ENCODE measurements around the gene APOO. TPM values are rescaled to one million over a fixed set of nuclear protein-coding genes. Genes with fewer than 3 reads are reported as not detected.

Gene APOO
- total RNA-seq, 1 donor from 2014 or later: 81.0 TPM

DNA sequence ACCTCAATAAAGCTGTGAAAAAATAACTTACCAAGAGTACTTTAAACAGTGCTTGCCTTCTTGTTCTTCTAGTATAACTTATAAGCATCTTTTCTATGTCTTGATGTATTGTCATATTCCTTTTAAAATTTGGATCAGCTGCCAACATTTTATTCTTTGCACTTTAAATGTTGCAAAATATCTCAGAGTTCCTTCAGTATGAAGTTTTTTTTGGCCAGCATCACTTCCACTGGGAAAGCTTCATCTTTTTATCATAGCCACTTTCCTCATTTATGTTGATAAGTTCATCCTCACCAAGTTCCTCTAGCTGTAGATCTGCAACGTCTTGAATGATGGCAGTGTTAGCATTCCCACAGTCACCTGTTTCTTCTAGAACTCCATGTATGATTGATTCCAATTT is 24.3 kb upstream of the APOO start:
- Histone ChIP-seq H3K27me3 (no peaks in the 10 kb centered on the region), H3K9ac (no peak overlapping the region), H3K36me3 (no peaks in the 10 kb centered on the region), H3K79me2 (ENCODE audit: low read depth) (no peaks in the 10 kb centered on the region), H3K27ac (no peak overlapping the region), H4K20me1 (ENCODE audit: low read depth) (no peaks in the 10 kb centered on the region), H3K4me3 (no peak overlapping the region), H3K4me2 (no peak overlapping the region), H3K4me1 (no peaks in the 10 kb centered on the region), H2AFZ (replicated peaks) (no peak overlapping the region), H3F3A (ENCODE audit: low read depth) (no peaks in the 10 kb centered on the region), H3K9me3 (ENCODE audit: low read depth) (no peaks in the 10 kb centered on the region)
- no peak overlapping the region for H3K4me3 Mint-ChIP-seq
- no peak for DNase-seq (ENCODE audit: low spot score)
- H3K27ac Mint-ChIP-seq: no peak overlapping the region
- H3K36me3 Mint-ChIP-seq: no peaks in the 10 kb centered on the region
- H3K9me3 Mint-ChIP-seq: no peaks in the 10 kb centered on the region
- TF ChIP-seq, protein P1, sequence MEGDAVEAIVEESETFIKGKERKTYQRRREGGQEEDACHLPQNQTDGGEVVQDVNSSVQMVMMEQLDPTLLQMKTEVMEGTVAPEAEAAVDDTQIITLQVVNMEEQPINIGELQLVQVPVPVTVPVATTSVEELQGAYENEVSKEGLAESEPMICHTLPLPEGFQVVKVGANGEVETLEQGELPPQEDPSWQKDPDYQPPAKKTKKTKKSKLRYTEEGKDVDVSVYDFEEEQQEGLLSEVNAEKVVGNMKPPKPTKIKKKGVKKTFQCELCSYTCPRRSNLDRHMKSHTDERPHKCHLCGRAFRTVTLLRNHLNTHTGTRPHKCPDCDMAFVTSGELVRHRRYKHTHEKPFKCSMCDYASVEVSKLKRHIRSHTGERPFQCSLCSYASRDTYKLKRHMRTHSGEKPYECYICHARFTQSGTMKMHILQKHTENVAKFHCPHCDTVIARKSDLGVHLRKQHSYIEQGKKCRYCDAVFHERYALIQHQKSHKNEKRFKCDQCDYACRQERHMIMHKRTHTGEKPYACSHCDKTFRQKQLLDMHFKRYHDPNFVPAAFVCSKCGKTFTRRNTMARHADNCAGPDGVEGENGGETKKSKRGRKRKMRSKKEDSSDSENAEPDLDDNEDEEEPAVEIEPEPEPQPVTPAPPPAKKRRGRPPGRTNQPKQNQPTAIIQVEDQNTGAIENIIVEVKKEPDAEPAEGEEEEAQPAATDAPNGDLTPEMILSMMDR (IDR thresholded peaks at IDR 0.05): no peak
- no peak for TF ChIP-seq EZH2 (IDR thresholded peaks at IDR 0.05)
- peaks cover 5% of the 10 kb centered on the region for H3K27me3 Mint-ChIP-seq (ENCODE audit: insufficient read depth, low read depth)
- H3K4me1 Mint-ChIP-seq: peaks cover 3% of the 10 kb centered on the region

DNA sequence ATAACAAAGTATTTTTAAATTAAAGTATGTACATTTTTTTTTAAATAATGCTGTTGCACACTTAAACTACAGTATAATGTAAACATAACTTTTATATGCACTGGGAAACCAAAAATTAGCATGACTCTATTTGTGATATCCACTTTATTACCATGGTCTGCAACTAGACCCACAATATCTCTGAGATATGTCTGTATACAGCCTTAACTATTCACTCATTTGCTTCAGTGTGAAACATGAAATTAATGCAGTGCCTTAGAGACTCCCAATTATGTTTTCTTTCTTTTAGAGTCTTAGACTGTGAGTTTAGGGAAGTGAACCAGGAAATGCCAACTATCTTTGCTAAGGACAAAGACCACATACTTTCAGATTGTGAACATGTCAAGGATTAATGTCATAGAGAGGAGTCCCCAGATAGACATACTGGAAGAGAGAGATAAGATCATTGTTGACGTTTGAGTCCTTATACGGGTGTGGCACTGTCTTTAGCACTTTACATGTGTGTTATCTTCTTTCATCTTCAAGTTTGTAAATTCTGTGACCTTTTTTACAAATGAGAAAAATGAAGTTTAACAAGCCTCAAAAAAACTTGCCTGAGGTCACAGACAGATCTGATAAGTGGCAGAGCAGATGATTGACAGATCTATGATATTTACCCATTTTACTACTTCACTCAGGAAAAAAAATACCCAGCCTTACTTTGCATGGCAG is 23.3 kb upstream of the APOO start:
- peaks cover 5% of the 10 kb centered on the region for H3K27me3 Mint-ChIP-seq (ENCODE audit: insufficient read depth, low read depth)
- no peak for TF ChIP-seq EZH2phosphoT487 (IDR thresholded peaks at IDR 0.05)
- TF ChIP-seq EZH2 (IDR thresholded peaks at IDR 0.05): no peak
- TF ChIP-seq, protein P1 (IDR thresholded peaks at IDR 0.05): no peak
- DNase-seq (ENCODE audit: low spot score): no peak
- H2AFZ ChIP-seq (replicated peaks): no peak overlapping the region
- no peaks in the 10 kb centered on the region for H3K4me1 ChIP-seq
- no peaks in the 10 kb centered on the region for H3K36me3 Mint-ChIP-seq
- no peak overlapping the region for H3K9ac ChIP-seq
- no peaks in the 10 kb centered on the region for H3F3A ChIP-seq (ENCODE audit: low read depth)
- H3K79me2 ChIP-seq (ENCODE audit: low read depth): no peaks in the 10 kb centered on the region
- H3K27me3 ChIP-seq: no peaks in the 10 kb centered on the region
- H3K4me2 ChIP-seq: no peak overlapping the region
- no peak overlapping the region for H3K4me3 ChIP-seq
- no peaks in the 10 kb centered on the region for H4K20me1 ChIP-seq (ENCODE audit: low read depth)
- no peak overlapping the region for H3K4me3 Mint-ChIP-seq
- no peaks in the 10 kb centered on the region for H3K9me3 Mint-ChIP-seq
- no peaks in the 10 kb centered on the region for H3K4me1 Mint-ChIP-seq
- no peak overlapping the region for H3K27ac ChIP-seq
- no peaks in the 10 kb centered on the region for H3K9me3 ChIP-seq (ENCODE audit: low read depth)
- H3K36me3 ChIP-seq: no peaks in the 10 kb centered on the region
- no peak overlapping the region for H3K27ac Mint-ChIP-seq

DNA sequence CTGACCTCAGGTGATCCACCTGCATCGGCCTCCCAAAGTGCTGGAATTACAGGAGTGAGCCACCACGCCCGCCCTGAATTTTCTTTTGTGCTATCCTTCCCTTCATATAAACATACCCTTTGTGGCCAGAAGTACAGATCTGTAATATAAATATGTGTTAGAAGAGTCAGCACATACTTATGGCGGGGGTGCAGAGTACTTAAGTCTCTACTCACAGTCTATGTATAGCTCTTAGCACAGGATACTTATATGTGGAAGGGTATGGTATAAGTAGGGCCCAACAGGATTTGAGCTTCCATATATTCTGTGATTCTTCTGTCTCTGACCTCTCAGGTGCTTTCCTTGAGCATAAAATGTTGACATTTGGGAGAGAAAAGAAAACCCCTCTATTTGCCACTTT is 18.3 kb upstream of the APOO start:
- Histone ChIP-seq H2AFZ (replicated peaks) (no peak overlapping the region), H3K4me1 (no peaks in the 10 kb centered on the region), H3K9me3 (ENCODE audit: low read depth) (no peaks in the 10 kb centered on the region), H3K79me2 (ENCODE audit: low read depth) (no peaks in the 10 kb centered on the region), H3F3A (ENCODE audit: low read depth) (no peaks in the 10 kb centered on the region), H3K36me3 (no peaks in the 10 kb centered on the region), H3K27ac (no peak overlapping the region), H3K27me3 (no peaks in the 10 kb centered on the region), H3K4me3 (no peak overlapping the region), H3K9ac (no peak overlapping the region), H4K20me1 (ENCODE audit: low read depth) (no peaks in the 10 kb centered on the region), H3K4me2 (no peak overlapping the region)
- no peaks in the 10 kb centered on the region for H3K9me3 Mint-ChIP-seq
- H3K27me3 Mint-ChIP-seq (ENCODE audit: insufficient read depth, low read depth): peaks cover 2% of the 10 kb centered on the region
- no peaks in the 10 kb centered on the region for H3K4me1 Mint-ChIP-seq
- no peak for DNase-seq (ENCODE audit: low spot score)
- H3K27ac Mint-ChIP-seq: no peak overlapping the region
- TF ChIP-seq, protein P1 (IDR thresholded peaks at IDR 0.05): no peak
- TF ChIP-seq EZH2phosphoT487 (IDR thresholded peaks at IDR 0.05) (no peak), EZH2 (IDR thresholded peaks at IDR 0.05) (no peak)
- no peak overlapping the region for H3K4me3 Mint-ChIP-seq
- no peaks in the 10 kb centered on the region for H3K36me3 Mint-ChIP-seq
